Smooth muscle cell of the coronary artery (primary cell): Measurements from ENCODE around the gene DOCK2. TPM values are rescaled to one million over a fixed set of nuclear protein-coding genes. Genes with fewer than 3 reads are reported as not detected.

Source experiments
- total RNA-seq: library from RNA; depleted of rRNA; stranded (reverse); fragments of >200 nt; gene quantifications from 2 replicates; pipeline ENCODE4 v1.2.3, GENCODE V29; 2014; ENCODE audit warnings: low replicate concordance

The DOCK2 gene
- 0.75 and 4.4 TPM in 2 replicates for total RNA-seq

GRCh38 chr5:169637085-169637548 lies at the start of gene DOCK2:
TSS of gene DOCK2 (plus strand) at chr5:169637275. CDS start at chr5:169637327, 52 bp downstream.

DNA sequence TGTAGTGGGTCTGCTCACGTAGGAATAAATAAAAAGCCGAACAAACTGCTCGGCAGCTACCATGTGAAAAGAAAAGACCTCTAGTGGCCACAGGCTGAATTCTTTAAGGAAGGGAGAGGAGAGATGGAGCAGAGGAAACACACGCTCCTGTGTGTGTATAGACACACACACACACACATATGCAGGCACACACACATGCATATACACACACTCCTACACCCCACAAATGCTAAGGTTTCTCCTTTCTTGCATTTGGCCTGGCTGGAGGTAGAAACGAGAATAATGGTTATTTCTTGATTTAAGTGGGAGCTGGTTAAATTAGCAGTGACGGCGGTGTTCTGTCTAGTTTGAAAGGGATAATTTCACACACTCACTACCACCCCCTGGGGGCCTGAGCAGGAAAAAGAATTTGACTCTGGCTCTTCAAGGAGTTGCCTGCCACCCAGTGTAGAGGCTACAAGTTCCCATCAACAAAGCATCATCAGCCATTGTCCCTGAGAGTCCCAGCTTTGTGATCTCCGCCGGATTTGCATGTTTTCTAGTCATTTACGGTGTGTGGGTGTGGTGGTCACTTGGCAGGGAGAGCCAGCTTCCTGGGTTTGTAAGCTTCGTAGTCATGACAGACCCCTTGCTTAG lies 343.5 kb downstream of the DOCK2 start, which contains the start of gene INSYN2B:
Gene INSYN2B (minus strand): TSS at position 78 of the 636 bp plus-strand sequence. CDS start 96,597 bp downstream, outside the sequence.

DNA sequence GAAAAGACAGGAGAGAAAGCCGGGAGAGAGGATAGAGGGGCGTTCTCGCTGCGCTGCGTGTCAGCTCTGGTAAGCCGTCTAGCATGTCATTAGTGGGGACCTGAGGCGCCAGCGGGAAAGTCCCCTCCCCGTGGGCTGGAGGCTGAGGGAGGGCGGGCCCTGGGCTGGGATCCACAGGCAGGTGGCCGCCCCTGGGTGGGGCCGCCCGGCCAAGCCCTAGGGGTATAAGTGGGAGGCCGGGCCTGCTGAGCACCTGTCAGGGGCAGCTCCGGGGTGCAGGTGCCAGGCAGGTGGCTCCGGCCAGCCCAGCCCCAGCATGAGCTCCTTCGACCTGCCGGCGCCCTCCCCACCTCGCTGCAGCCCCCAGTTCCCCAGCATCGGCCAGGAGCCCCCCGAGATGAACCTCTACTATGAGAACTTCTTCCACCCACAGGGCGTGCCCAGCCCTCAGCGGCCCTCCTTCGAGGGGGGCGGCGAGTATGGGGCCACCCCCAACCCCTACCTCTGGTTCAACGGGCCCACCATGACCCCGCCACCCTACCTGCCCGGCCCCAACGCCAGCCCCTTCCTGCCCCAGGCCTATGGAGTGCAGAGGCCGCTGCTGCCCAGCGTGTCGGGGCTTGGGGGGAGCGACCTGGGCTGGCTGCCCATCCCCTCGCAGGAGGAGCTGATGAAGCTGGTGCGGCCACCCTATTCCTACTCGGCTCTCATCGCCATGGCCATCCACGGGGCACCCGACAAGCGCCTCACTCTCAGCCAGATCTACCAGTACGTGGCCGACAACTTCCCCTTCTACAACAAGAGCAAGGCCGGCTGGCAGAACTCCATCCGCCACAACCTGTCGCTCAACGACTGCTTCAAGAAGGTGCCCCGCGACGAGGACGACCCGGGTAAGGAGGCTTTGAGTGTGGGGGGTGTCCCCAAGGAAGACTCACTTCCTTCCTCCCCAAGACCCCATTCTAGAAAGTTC lies 468.9 kb downstream of the DOCK2 start, which contains the start of gene FOXI1:
Gene FOXI1 (plus strand): TSS at position 256 of the 970 bp plus-strand sequence. CDS start 61 bp downstream, at position 317.

Other genes with a start within 250 kb of the DOCK2 start
- gene SPDL1, start 53.5 kb upstream of the DOCK2 start, total RNA-seq, result 8.3 and 11.4 TPM in 2 replicates